ENCODE data around the gene POU2F1. TPM values are rescaled to one million over a fixed set of nuclear protein-coding genes. Genes with fewer than 3 reads are reported as not detected.

POU2F1 gene
- total and polyA plus RNA-seq, 2 experiments from 2014 or later, result 9.2 to 21.9 TPM

- no peaks in the 10 kb centered on the region for H3K4me1 ChIP-seq (ENCODE audit: low read depth)
- no peaks in the 10 kb centered on the region for H3K27me3 ChIP-seq
- DNase-seq (ENCODE audit: low read depth in 1 of 2, low spot score in 1 of 2), result no peak
- no peaks in the 10 kb centered on the region for H3K36me3 ChIP-seq
- no peak overlapping the region for H3K27ac ChIP-seq
- H3K9me3 ChIP-seq (ENCODE audit: low read depth), result no peaks in the 10 kb centered on the region
- no peak overlapping the region for H3K4me3 ChIP-seq
- no peak for TF ChIP-seq CTCF (IDR thresholded peaks at IDR 0.05; ENCODE audit: low read depth, low read length)
Observed at GRCh38 chr1:167190747-167191237, 29.9 kb upstream of the POU2F1 start.

GRCh38 chr1:167191958-167192357 is 28.7 kb upstream of the POU2F1 start:
- TF ChIP-seq CTCF (IDR thresholded peaks at IDR 0.05; ENCODE audit: low read depth, low read length), result no peak
- no peaks in the 10 kb centered on the region for H3K4me1 ChIP-seq (ENCODE audit: low read depth)

GRCh38 chr1:167194182-167194581 is 26.5 kb upstream of the POU2F1 start:
- Histone ChIP-seq H3K4me3 (no peak overlapping the region), H3K9me3 (ENCODE audit: low read depth) (no peaks in the 10 kb centered on the region), H3K4me1 (ENCODE audit: low read depth) (no peaks in the 10 kb centered on the region), H3K36me3 (no peaks in the 10 kb centered on the region), H3K27me3 (no peaks in the 10 kb centered on the region), H3K27ac (no peak overlapping the region)
- DNase-seq (ENCODE audit: low read depth in 1 of 2, low spot score in 1 of 2), result no peak
- TF ChIP-seq CTCF (IDR thresholded peaks at IDR 0.05; ENCODE audit: low read depth, low read length), result no peak

More at GRCh38 chr1:167191958-167192357, 28.7 kb upstream of the POU2F1 start:
- DNase-seq (ENCODE audit: low read depth in 1 of 2, low spot score in 1 of 2), result no peak
- no peaks in the 10 kb centered on the region for H3K27me3 ChIP-seq
- H3K36me3 ChIP-seq, result no peaks in the 10 kb centered on the region
- H3K4me3 ChIP-seq, result no peak overlapping the region
- H3K9me3 ChIP-seq (ENCODE audit: low read depth), result no peaks in the 10 kb centered on the region
- no peak overlapping the region for H3K27ac ChIP-seq

GRCh38 chr1:167196166-167196565 is 24.5 kb upstream of the POU2F1 start:
- Histone ChIP-seq H3K4me3 (no peak overlapping the region), H3K27me3 (no peaks in the 10 kb centered on the region), H3K4me1 (ENCODE audit: low read depth) (no peaks in the 10 kb centered on the region), H3K36me3 (no peaks in the 10 kb centered on the region), H3K27ac (no peak overlapping the region), H3K9me3 (ENCODE audit: low read depth) (no peaks in the 10 kb centered on the region)
- peak in 1 of 2 donors; percentile 34 for DNase-seq (ENCODE audit: low read depth in 1 of 2, low spot score in 1 of 2)
- TF ChIP-seq CTCF (IDR thresholded peaks at IDR 0.05; ENCODE audit: low read depth, low read length), result no peak

GRCh38 chr1:167197236-167197635 is 23.4 kb upstream of the POU2F1 start:
- H3K4me1 ChIP-seq (ENCODE audit: low read depth), result no peaks in the 10 kb centered on the region
- H3K9me3 ChIP-seq (ENCODE audit: low read depth), result no peaks in the 10 kb centered on the region
- TF ChIP-seq CTCF (IDR thresholded peaks at IDR 0.05; ENCODE audit: low read depth, low read length), result no peak
- H3K4me3 ChIP-seq, result no peak overlapping the region
- H3K36me3 ChIP-seq, result no peaks in the 10 kb centered on the region
- DNase-seq (ENCODE audit: low read depth in 1 of 2, low spot score in 1 of 2), result no peak
- no peaks in the 10 kb centered on the region for H3K27me3 ChIP-seq
- H3K27ac ChIP-seq, result no peak overlapping the region

GRCh38 chr1:167197692-167198091 is 23.0 kb upstream of the POU2F1 start:
- no peak for TF ChIP-seq CTCF (IDR thresholded peaks at IDR 0.05; ENCODE audit: low read depth, low read length)
- no peaks in the 10 kb centered on the region for H3K27me3 ChIP-seq

More at GRCh38 chr1:167197692-167198091, 23.0 kb upstream of the POU2F1 start:
- Histone ChIP-seq H3K4me1 (ENCODE audit: low read depth) (no peaks in the 10 kb centered on the region), H3K9me3 (ENCODE audit: low read depth) (no peaks in the 10 kb centered on the region), H3K4me3 (no peak overlapping the region), H3K27ac (no peak overlapping the region), H3K36me3 (no peaks in the 10 kb centered on the region)
- no peak for DNase-seq (ENCODE audit: low read depth in 1 of 2, low spot score in 1 of 2)

All from cardiac muscle cell (in vitro differentiated cells and primary cell).